ENCODE measurements around the gene ALDH6A1.
"Not testable (repeated sequence)": the region's sequence is repeated elsewhere in the genome, so short reads cannot be mapped to it uniquely, and the experiment has no call there.

Gene ALDH6A1

GRCh38 chr14:74125487-74125886 is 41.2 kb upstream of the ALDH6A1 start:
- H3K36me3 ChIP-seq (ENCODE audit: control insufficient read depth in 2 of 2, insufficient read depth in 1 of 2, low read length in 2 of 2); H3K4me1 ChIP-seq (ENCODE audit: control insufficient read depth, insufficient read depth, low read length); H3K9me3 ChIP-seq (ENCODE audit: control insufficient read depth, insufficient read depth, low read depth, low read length); CTCF ChIA-PET; H3K4me3 ChIP-seq (ENCODE audit: low read depth, low read length); POLR2A ChIA-PET; H3K27ac ChIP-seq (ENCODE audit: extremely low read depth, low read depth, low read length): not testable (repeated sequence)
- TF ChIP-seq ZNF580 (tag by site-specific recombination; IDR thresholded peaks at IDR 0.05) (peak; percentile 19; the same call in 1 of the 2 replicates), ZNF146 (tag by site-specific recombination; IDR thresholded peaks at IDR 0.05) (peak; percentile 91)

DNA sequence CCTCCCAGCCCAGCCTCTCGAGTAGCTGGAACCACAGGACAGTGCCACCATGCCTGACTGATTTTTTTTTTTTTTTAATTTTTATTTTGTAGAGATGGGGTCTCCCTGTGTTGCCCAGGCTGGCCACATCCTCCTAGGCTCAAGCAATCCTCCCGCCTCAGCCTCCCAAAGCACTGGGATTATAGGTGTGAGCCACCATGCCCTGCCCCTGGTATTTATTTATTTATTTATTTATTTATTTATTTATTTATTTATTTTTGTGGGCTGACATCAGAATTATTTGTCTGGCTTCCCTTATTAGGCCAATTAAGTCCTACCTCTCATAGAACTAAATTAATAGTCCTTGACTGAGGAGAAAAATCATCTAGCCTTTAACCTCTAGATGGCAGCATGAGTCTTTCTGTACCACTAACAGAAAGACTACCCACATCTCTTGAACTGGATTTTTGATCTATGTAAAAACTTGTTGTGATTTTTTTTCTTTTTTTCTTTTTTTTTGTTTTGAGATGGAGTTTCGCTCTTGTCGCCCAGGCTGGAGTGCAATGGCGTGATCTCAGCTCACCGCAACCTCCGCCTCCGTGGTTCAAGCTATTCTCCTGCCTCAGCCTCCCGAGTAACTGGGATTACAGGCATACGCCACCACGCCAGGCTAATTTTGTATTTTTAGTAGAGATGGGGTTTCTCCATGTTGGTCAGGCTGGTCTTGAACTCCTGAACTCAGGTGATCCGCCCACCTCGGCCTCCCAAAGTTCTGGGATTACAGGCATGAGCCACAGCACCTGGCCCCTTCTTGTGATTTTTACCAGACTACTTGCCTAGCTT is 27.4 kb upstream of the ALDH6A1 start:
- H3K27ac ChIP-seq (ENCODE audit: extremely low read depth, low read depth, low read length); POLR2A ChIA-PET; H3K4me1 ChIP-seq (ENCODE audit: control insufficient read depth, insufficient read depth, low read length); H3K4me3 ChIP-seq (ENCODE audit: low read depth, low read length); H3K9me3 ChIP-seq (ENCODE audit: control insufficient read depth, insufficient read depth, low read depth, low read length): not testable (repeated sequence)
- peaks cover under 1 to 15% of the 10 kb centered on the region in 2 experiments; a peak in 2 of 3 replicates for H3K36me3 ChIP-seq (ENCODE audit: control insufficient read depth in 2 of 2, insufficient read depth in 1 of 2, low read length in 2 of 2)
- CTCF ChIA-PET = interaction anchor here (0.5 to 6.3 kb wide), 29 partner anchors 9 to 435 kb away, joined by 3 to 71 read pairs (median 4); partner anchors contain the start of gene ALDH6A1
- 0 out of 2 replicates have a peak, but pooled peaks have one; percentile 28 for TF ChIP-seq ZNF629 (tag by site-specific recombination; IDR thresholded peaks at IDR 0.05)
- TF ChIP-seq ZNF121 (tag by site-specific recombination; IDR thresholded peaks at IDR 0.05) = peak; percentile 80
- TF ChIP-seq ZNF202 (tag by site-specific recombination; IDR thresholded peaks at IDR 0.05; ENCODE audit: borderline replicate concordance) = peak; percentile 89; the same call in 1 of the 2 replicates
- peak; percentile 11; the same call in 1 of the 2 replicates for TF ChIP-seq GLI2 (tag by site-specific recombination; IDR thresholded peaks at IDR 0.05; ENCODE audit: borderline replicate concordance, low read depth)
- peak; percentile 70 for TF ChIP-seq ZNF555 (tag by site-specific recombination; conservative IDR thresholded peaks at IDR 0.05)
- peak; percentile 82 for TF ChIP-seq ZNF433 (tag by site-specific recombination; IDR thresholded peaks at IDR 0.05; ENCODE audit: low read depth)
- peak; percentile 70; the same call in 1 of the 2 replicates for TF ChIP-seq ZXDB (tag by site-specific recombination; IDR thresholded peaks at IDR 0.05)
- TF ChIP-seq ZNF140 (tag by site-specific recombination; IDR thresholded peaks at IDR 0.05) = peak; percentile 69; the same call in 1 of the 2 replicates
- peak; percentile 67 for TF ChIP-seq ZNF623 (tag by site-specific recombination; IDR thresholded peaks at IDR 0.05)
- TF ChIP-seq ZBTB11 (tag by site-specific recombination; conservative IDR thresholded peaks at IDR 0.05; ENCODE audit: low read depth) = peak; percentile 72
- peak; percentile 62 for TF ChIP-seq ZBTB8A (tag by site-specific recombination; IDR thresholded peaks at IDR 0.05)
- TF ChIP-seq ZNF19 (tag by site-specific recombination; IDR thresholded peaks at IDR 0.05; ENCODE audit: low read depth) = 0 out of 2 replicates have a peak, but pooled peaks have one; percentile 19
- peak; percentile 73 for TF ChIP-seq ZNF558 (tag by site-specific recombination; IDR thresholded peaks at IDR 0.05)
- peak; percentile 86 for TF ChIP-seq ZNF518A (tag by site-specific recombination; conservative IDR thresholded peaks at IDR 0.05; ENCODE audit: low read depth)
- 0 out of 2 replicates have a peak, but pooled peaks have one; percentile 48 for TF ChIP-seq ZNF354C (tag by site-specific recombination; IDR thresholded peaks at IDR 0.05; ENCODE audit: borderline replicate concordance, low read depth)
- TF ChIP-seq ZNF404 (tag by site-specific recombination; IDR thresholded peaks at IDR 0.05) = 0 out of 2 replicates have a peak, but pooled peaks have one; percentile 62
- peak; percentile 70 for TF ChIP-seq ZNF510 (tag by site-specific recombination; IDR thresholded peaks at IDR 0.05; ENCODE audit: insufficient replicate concordance)
- peak; percentile 74 for TF ChIP-seq ZNF654 (tag by site-specific recombination; IDR thresholded peaks at IDR 0.05; ENCODE audit: low read depth)

Measured in HEK293 (cell line).